ENCODE measurements around the gene BDH1.
"Not testable (repeated sequence)": the region's sequence is repeated elsewhere in the genome, so short reads cannot be mapped to it uniquely, and the experiment has no call there.

Gene BDH1

DNA sequence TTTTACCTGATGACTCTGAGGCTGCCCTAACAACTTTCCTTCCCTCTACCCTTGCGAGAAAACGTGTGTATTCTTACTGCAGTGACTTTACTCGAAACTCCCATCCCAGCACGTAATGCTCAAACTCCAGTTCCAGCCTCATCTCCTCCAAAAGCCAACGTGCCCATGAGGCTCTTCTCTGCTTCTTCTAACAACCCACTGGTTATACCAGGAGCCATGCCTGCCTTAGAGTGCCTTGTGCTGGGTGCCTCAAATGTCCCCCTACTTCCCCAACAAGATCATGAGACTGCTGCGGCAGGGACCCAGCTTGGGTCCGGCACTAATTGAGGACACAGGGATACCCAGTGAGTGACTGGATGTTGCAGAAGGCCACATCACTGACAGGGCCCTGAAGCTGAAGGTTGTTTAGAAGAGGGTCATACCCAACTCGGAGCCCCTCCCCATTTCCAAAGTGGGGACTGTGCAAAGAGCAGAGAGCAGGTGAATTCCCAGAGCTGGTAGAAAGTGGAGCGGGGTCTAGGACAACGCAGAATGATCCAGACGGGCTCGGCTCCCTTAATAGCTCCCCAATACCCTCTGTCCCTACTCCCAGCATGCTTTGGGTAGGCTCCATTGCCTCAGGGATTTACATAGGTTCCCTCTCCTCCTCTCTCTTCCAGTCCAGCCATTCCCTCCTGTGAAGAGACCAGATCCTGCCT, 71.4 kb downstream of the BDH1 start:
- DNase-seq, result no peak

- no peak for DNase-seq
Measured at GRCh38 chr3:197482001-197482400, 73.8 kb downstream of the BDH1 start.

DNA sequence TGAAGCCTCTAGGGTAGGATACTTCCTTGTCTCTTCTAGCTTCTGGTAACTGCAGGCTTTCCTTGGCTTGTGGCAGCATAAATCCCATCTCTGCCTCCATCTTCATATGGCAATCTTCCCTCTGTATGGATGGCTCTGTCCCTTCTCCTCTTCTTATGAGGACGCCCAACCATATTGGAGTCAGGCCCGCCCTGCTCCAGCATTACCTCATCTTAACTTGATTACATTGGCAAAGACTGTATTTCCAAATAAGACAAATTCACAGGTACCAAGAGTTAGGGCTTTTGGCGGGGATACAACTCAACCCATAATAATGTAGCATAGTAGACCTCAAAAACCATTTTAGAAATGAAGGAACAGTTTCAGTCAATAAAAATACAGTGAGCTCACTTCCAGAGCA, 75.4 kb downstream of the BDH1 start:
- DNase-seq, result no peak

GRCh38 chr3:197478746-197479668, 76.8 kb downstream of the BDH1 start:
- DNase-seq, result peak in 1 of 2 experiments; percentile 44

DNA sequence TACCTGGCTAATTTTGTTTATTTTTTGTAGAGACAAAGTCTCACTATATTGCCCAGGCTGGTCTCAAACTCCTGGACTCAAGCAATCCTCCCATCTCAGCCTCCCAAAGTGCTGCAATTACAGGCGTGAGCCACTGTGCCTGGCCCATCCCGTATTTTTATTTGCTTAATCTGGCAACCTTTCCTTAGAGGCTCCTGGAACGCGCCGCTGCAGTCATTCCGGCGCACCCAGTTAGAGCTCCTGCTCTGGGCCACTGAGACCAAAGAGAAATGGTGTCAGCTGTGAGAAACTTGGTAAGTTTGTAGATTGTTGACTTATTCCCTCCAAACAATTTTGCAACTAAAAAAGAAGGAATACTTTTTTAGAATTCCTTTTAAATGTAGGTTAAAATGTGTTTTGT, 78.0 kb downstream of the BDH1 start:
- DNase-seq, result not testable (repeated sequence)

DNA sequence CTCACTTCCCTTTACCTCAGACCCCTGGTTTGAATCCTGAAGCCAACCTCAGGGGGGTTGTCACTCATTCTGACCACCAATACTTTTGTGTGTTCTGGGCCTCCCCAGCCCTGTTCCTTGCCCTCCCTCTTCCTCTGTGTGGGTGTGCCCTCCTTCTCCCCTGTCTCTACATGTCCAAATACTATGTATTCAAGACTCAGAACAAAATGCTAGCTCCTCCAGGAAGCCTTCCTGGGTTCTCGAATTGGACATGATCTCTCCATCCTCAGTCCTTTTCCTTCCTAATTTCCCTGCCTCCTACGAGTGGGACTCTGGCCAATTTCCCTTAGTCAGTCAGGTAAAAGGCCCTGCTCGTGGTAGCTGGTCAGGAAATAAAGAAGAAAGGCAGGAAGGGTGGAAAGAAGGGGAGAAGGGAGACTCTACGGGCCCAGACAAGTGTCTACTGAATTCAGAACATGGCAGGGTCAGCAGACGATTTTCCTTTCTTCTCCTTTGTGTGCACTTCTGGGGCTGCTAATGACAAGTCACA, 79.7 kb downstream of the BDH1 start:
- no peak for DNase-seq

DNA sequence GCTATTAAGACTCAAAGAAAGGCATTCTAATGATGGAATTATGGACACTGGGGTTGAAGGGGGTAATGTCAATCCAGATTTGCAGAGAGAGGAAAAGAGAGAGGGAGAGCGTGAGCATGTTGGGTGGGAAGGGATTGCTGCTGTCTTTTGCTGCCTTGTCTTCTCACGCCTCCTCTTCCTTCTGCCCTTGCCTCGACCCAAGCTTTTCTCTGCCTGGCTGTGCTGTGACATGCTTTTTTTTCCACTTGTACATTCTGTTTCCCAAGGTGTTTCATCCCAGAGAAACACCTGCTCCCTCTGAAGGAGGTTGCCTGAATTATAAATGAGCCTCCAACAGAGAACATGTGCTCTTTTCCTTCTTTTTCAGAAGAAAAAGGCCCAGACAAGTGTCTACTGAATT, 80.3 kb downstream of the BDH1 start:
- DNase-seq, result no peak

GRCh38 chr3:197472151-197472550, 83.6 kb downstream of the BDH1 start:
- DNase-seq, result no peak

GRCh38 chr3:197471221-197472010, 84.4 kb downstream of the BDH1 start:
- DNase-seq, result no peak

- no peak for DNase-seq
Measured at GRCh38 chr3:197468866-197469382, 86.8 kb downstream of the BDH1 start.

GRCh38 chr3:197468167-197468566, 87.6 kb downstream of the BDH1 start:
- DNase-seq, result no peak

GRCh38 chr3:197466586-197467399, 89.0 kb downstream of the BDH1 start:
- no peak for DNase-seq

- no peak for DNase-seq
Measured at GRCh38 chr3:197465996-197466549, 89.7 kb downstream of the BDH1 start.

- no peak for DNase-seq
Measured at GRCh38 chr3:197465197-197465995, 90.4 kb downstream of the BDH1 start.

DNA sequence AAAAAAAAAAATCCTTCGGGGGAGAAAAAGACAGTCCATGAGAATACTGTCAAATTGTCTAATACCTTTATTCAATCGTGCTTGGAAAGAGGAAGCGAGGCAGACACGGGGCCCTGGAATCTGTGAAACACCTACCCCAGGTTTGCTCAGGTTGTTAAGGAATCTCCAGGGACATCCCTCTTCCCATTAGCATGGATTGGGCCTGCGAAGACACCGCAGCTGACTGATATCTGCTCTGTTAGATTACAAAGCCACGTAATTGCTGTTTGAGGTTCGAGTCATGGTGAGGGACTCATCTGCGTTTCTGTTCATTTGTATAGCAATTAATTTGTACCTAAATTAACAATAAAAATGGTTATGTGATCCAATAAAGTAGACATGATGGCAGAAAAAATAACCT, 91.0 kb downstream of the BDH1 start:
- no peak for DNase-seq

DNA sequence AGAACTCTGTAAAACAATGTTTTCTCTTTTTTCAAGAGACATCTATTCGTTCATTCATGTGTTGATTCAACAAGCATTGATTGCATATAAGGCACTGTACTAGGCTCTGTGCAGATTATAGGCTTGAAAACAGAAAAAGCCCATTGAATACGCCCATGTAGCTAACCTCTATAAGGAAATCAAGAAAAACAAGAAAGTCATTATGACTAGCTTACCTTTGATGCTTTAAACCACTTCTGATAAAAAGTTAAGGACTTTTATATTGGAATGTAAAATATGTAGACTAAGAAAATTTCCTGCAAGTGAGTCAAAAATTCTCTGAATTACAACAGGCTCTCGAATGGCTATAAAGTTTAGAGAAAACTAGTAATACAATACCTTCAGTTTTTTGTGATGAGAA, 92.5 kb downstream of the BDH1 start:
- DNase-seq, result peak in 1 of 2 experiments; percentile 35

DNA sequence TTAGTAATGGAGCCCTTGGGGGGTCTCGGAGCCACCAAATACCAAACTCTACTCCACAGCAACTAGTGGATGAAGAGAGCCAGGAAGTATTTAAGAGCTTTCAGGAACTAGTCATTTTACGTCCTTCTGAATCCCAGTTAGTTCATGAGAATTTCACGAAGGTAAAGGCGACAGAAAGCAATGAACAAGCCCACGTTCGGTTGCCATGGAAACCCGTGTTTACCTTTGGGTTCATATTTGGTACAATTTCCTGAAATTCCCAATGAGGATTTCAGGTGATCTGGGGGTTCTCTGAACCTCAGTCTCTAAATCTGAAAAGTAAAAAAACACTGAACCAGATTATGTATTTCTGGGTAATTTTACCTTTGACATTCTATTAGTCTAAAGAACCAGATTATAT, 93.0 kb downstream of the BDH1 start:
- DNase-seq, result no peak

DNA sequence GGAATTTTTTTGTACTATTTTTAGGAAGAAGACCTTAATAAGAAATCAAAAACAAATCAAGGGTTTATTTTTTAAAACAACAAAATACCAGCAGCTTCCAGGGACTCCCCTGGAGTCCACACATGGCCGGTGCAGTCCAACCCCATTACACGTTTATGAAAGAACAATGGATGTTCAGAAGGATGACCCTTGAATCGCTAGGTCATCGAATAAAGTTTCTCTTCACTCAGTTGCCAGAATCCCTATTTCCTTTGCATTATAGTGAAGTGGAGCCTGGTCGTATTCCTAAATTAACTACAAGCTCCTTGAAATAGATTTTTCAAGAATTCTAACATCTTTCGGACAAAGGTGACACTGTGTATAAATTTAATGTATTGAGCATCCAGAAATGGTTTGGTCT, 95.1 kb downstream of the BDH1 start:
- DNase-seq, result no peak

GRCh38 chr3:197460002-197460401, 95.8 kb downstream of the BDH1 start:
- DNase-seq, result no peak
